SHP77 treated with DMSO at 0.1 percent for 48 hours (cell line): ENCODE results near the gene ELANE.

Experiments used
- DNase-seq: peaks from one replicate; lab custom pipeline; 2025; lab: John Stamatoyannopoulos, UW

The ELANE gene

GRCh38 chr19:898663-899062, 46.6 kb downstream of the ELANE start:
- DNase-seq, result no peak

- DNase-seq, result no peak
These were observed 47.4 kb downstream of the ELANE start for GRCh38 chr19:899336-900042.

GRCh38 chr19:900043-900301, 47.9 kb downstream of the ELANE start:
- DNase-seq, result no peak

GRCh38 chr19:900302-901111, 48.4 kb downstream of the ELANE start:
- no peak for DNase-seq

GRCh38 chr19:901216-902092, 49.4 kb downstream of the ELANE start:
- no peak for DNase-seq

- no peak for DNase-seq
These were observed 49.9 kb downstream of the ELANE start for GRCh38 chr19:902093-902370.

- no peak for DNase-seq
These were observed 50.5 kb downstream of the ELANE start for GRCh38 chr19:902446-903226.

GRCh38 chr19:903266-903797, 51.2 kb downstream of the ELANE start:
- no peak for DNase-seq

- DNase-seq, result no peak
These were observed 52.4 kb downstream of the ELANE start for GRCh38 chr19:904545-904944.
